ENCODE measurements around the gene EPS15.
"Not testable (repeated sequence)": the region's sequence is repeated elsewhere in the genome, so short reads cannot be mapped to it uniquely, and the experiment has no call there.

Gene EPS15

GRCh38 chr1:51514733-51515132 is 4.3 kb downstream of the EPS15 start:
- no peak for DNase-seq (ENCODE audit: low read depth)

- no peak for DNase-seq (ENCODE audit: low read depth)
Observed at GRCh38 chr1:51512606-51513005, 6.5 kb downstream of the EPS15 start.

- no peak for DNase-seq (ENCODE audit: low read depth)
Observed at GRCh38 chr1:51512120-51512519, 6.9 kb downstream of the EPS15 start.

GRCh38 chr1:51509773-51510172 is 9.3 kb downstream of the EPS15 start:
- no peak for DNase-seq (ENCODE audit: low read depth)

GRCh38 chr1:51506537-51506936 is 12.5 kb downstream of the EPS15 start:
- peak; percentile 91 for DNase-seq (ENCODE audit: low read depth)

GRCh38 chr1:51504806-51505525 is 14.1 kb downstream of the EPS15 start:
- DNase-seq (ENCODE audit: low read depth): no peak

- DNase-seq (ENCODE audit: low read depth): not testable (repeated sequence)
Observed at GRCh38 chr1:51501218-51501630, 17.8 kb downstream of the EPS15 start.

- no peak for DNase-seq (ENCODE audit: low read depth)
Observed at GRCh38 chr1:51499694-51500093, 19.4 kb downstream of the EPS15 start.

- no peak for DNase-seq (ENCODE audit: low read depth)
Observed at GRCh38 chr1:51498924-51499323, 20.1 kb downstream of the EPS15 start.

- DNase-seq (ENCODE audit: low read depth): no peak
Observed at GRCh38 chr1:51497340-51497739, 21.7 kb downstream of the EPS15 start.

GRCh38 chr1:51494138-51494830 is 24.8 kb downstream of the EPS15 start:
- no peak for DNase-seq (ENCODE audit: low read depth)

GRCh38 chr1:51491166-51491981 is 27.7 kb downstream of the EPS15 start:
- DNase-seq (ENCODE audit: low read depth): no peak

- no peak for DNase-seq (ENCODE audit: low read depth)
Observed at GRCh38 chr1:51489472-51489871, 29.6 kb downstream of the EPS15 start.

- no peak for DNase-seq (ENCODE audit: low read depth)
Observed at GRCh38 chr1:51488372-51489050, 30.6 kb downstream of the EPS15 start.

- DNase-seq (ENCODE audit: low read depth): no peak
Observed at GRCh38 chr1:51487628-51488027, 31.4 kb downstream of the EPS15 start.

- DNase-seq (ENCODE audit: low read depth): peak; percentile 88
Observed at GRCh38 chr1:51484591-51484990, 34.5 kb downstream of the EPS15 start.

GRCh38 chr1:51482881-51483280 is 36.2 kb downstream of the EPS15 start:
- DNase-seq (ENCODE audit: low read depth): peak; percentile 54

- not testable (repeated sequence) for DNase-seq (ENCODE audit: low read depth)
Observed at GRCh38 chr1:51474832-51475620, 44.0 kb downstream of the EPS15 start.

GRCh38 chr1:51473331-51474115 is 45.5 kb downstream of the EPS15 start:
- no peak for DNase-seq (ENCODE audit: low read depth)

GRCh38 chr1:51472359-51472758 is 46.7 kb downstream of the EPS15 start:
- no peak for DNase-seq (ENCODE audit: low read depth)

GRCh38 chr1:51469518-51469917 is 49.5 kb downstream of the EPS15 start:
- no peak for DNase-seq (ENCODE audit: low read depth)

Measured in fibroblast of gingiva (primary cell).